Activated naive CD4-positive, alpha-beta T cell treated with anti-CD3 and anti-CD28 coated beads, Interleukin-2, amount 50 U/mL, for 72 hours (primary cell): ENCODE results near the gene LMNA. TPM values are rescaled to one million over a fixed set of nuclear protein-coding genes. Genes with fewer than 3 reads are reported as not detected.

ENCODE experiments used
- ATAC-seq, 2 donors: fragments of 150-1000 bp; cut with Tn5 transposase; 2 replicates each; pipeline ENCODE4 v1.10.0; 2021; ENCODE audit warnings: mild to moderate bottlenecking in 2 of 2, moderate library complexity in 2 of 2
- DNase-seq, 2 donors: peaks; one replicate each; pipeline ENCODE4 v3.0.0; 2021 to 2022; ENCODE audit warnings: low spot score in 2 of 2
- H3K27ac Mint-ChIP-seq, 2 donors: one replicate each; pipeline ENCODE4 v1.8.0; 2022; ENCODE audit warnings: mild to moderate bottlenecking in 2 of 2, mixed read lengths in 2 of 2
- H3K36me3 Mint-ChIP-seq, 2 donors: one replicate each; pipeline ENCODE4 v1.8.0; 2022; ENCODE audit warnings: mixed read lengths in 2 of 2
- H3K9me3 Mint-ChIP-seq, 2 donors: one replicate each; pipeline ENCODE4 v1.8.0; 2022; ENCODE audit warnings: mixed read lengths in 2 of 2
- total RNA-seq, 2 donors: library from RNA; stranded (reverse); gene quantifications; one replicate each; pipeline ENCODE4 v1.2.3, GENCODE V29; 2022

The LMNA gene
- total RNA-seq, 2 donors from 2014 or later = 116 to 147 TPM

DNA sequence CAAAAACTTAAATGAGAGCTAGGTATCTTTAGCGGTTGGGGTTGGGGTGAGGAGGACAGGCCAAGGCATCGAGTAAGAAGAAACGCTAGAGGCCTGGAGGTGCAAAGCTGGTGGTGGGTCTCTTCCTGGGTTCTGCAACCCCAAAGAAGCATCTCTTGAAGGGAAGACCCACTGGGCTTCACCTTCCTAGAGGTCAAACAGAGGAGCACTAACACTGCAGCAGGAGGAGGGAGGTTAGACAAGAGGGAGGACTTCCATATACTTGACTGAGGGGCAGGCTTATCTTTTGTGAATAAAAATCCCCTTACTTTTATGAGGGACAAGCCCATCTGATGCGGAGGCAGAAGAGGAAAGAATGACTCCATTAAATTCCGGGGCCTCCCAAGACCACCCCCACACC, 34.7 kb upstream of the LMNA start:
- H3K27ac Mint-ChIP-seq = no peak overlapping the region
- DNase-seq (no peak), ATAC-seq (no peak)
- H3K9me3 Mint-ChIP-seq = no peaks in the 10 kb centered on the region
- H3K36me3 Mint-ChIP-seq = no peaks in the 10 kb centered on the region

DNA sequence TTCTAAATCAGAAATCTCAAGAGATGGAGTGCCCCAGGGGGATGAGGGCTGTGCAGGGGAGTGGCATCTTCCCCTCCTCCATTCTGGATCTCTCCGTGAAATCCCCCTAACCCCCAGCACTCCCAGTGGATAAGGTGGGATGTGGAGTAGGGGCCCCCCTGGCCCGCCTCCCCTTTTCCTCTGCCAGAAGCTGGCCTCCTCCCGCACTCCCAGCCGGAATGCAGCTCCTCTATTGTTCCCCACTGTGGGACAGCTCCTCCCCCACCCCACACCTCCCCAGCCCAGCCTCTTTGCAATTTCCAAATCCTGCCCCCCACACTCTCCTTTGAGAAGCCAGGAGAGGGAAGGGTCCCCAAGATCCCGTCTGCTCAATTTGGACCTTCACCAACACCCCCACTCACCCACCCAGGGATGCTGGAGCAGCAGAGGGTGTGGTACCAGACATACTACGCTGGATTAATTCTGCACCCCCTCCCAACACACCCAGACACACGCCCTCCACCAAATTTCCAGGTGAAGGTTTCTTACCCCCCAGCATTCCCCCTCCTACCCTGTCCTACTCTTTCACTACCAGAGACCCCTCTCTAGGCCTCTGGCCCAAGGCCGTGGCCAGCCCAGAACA, 34.2 kb upstream of the LMNA start:
- H3K27ac Mint-ChIP-seq = no peak overlapping the region
- ATAC-seq = no peak
- H3K36me3 Mint-ChIP-seq = no peaks in the 10 kb centered on the region
- H3K9me3 Mint-ChIP-seq = no peaks in the 10 kb centered on the region
- no peak for DNase-seq

DNA sequence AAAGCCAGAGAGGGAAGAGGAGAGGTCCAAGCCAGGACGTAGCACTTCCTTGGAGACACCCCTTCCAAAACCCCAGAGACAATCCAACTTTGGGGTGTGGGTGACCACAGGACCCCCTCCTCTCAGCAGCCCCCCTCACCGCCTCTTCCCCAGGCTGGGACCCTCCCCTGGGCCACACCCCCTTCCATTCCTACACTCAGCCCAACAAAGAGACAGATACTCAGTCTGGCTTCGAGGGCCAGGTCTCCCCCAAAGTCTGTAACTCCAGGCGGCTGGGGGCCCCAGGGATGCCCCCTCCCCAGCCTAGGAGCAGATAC, 33.7 kb upstream of the LMNA start:
- no peak for DNase-seq
- H3K27ac Mint-ChIP-seq = no peak overlapping the region
- ATAC-seq = no peak
- H3K9me3 Mint-ChIP-seq = no peaks in the 10 kb centered on the region
- H3K36me3 Mint-ChIP-seq = no peaks in the 10 kb centered on the region

DNA sequence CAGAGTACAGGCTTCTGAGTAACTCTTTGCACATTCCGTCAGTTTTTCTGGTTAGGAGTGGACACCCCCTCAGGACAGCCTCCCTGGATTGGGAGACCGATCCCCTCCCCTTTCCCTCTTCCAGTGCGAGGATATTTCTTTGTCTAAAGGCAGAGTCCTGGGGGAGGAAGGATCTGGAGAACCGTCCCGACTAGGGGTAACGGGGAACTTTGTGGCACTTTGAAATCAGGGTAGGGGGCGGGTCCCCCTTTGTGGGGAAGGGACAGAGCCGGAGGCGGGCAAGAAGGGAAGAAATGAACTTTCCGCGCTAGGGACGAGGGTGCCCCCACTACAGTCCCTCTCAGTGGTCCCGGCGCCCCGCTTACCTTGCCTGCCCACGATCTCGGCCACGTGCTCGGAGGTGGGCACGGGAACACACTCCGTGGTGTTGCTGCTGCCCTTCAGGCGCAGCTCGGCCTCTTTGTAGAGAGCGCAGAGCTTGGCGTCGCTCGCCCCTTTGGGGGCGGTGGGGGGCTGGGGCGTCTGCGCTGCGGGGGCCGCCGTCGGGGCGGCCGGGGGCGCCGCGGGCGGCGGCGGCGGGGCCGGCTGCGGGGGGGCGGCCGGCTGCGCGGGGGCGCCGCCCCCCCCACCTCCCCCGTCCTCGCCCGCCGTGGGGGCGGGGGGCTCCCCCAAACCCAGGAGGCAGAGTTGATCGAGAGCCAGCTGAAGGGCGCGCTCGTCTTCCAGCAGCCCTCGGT, 33.2 kb upstream of the LMNA start:
- DNase-seq (no peak), ATAC-seq (no peak)
- Mint-ChIP-seq H3K36me3 (no peaks in the 10 kb centered on the region), H3K27ac (peak overlapping the region in 1 of 2 donors; percentile 50), H3K9me3 (no peaks in the 10 kb centered on the region)

DNA sequence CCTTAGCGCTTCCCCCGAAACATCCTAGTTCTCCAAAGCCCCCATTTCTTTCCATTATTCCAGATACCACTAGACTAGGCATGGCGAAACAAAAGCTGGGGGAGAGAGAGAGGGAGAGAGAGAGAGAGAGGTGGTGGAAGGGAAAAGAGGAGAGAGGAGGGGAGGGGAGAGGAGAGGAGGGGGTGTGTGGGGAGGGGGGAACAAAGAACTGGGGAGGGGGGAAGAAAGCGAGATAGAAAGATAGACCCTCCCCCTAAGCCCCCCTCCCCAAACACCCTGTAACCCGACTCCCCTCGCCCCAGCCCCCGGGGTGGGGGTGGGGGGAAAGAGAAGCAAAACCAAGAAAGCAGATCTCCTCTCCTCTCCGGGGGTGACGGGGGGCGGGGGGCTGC, 32.6 kb upstream of the LMNA start:
- ATAC-seq (no peak), DNase-seq (no peak)
- no peak overlapping the region for H3K27ac Mint-ChIP-seq
- H3K36me3 Mint-ChIP-seq = no peaks in the 10 kb centered on the region
- H3K9me3 Mint-ChIP-seq = no peaks in the 10 kb centered on the region

DNA sequence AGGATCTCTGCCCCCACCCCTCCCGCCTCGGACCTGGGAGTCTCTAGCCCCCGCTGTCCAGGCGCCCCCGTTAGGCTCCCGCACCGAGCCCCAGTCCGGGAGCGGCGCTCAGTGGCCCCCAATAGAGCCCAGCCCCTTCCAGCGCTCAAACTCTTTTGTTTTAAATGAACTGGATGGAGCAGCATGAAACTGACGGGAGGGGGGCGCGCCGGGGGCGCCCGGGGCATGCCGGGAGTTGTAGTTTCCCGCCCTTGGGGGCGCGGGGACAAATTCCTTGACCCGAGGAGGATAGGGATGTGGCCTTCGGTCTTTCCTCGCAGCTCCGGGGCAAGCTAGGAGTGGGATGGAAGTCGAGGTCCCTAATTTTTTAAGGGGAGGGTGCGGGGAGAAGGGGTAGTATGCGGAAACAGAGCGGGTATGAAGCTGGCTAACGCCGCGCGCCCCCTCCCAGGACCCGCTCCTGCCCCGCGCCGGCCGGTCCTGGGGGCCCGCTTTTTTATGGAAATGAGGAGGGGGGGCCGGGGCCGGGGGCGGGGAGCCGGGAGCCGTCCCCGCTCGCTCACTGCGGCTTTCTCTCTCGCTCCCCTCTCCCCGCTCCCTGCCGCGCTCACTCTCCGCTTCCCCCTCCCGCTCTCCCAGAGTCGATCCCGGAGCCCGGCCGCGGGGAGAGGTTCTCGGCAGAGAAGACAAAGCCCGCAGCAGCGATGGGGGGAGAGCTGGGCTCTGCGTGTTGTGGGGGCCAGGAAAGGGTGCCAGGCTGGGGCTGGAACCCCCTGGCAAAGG, 32.0 kb upstream of the LMNA start, which contains the start of gene MEX3A:
MEX3A (minus strand) TSS at position 157 of the 783 bp plus-strand sequence. CDS start 467 bp downstream, outside the sequence.
- no peak within 1 kb of the TSS for H3K27ac Mint-ChIP-seq
- ATAC-seq = peak; percentile 76 to 92
- DNase-seq = peak in 1 of 2 donors; percentile 69
- H3K36me3 Mint-ChIP-seq = no peaks in the 10 kb centered on the region
- H3K9me3 Mint-ChIP-seq = no peaks in the 10 kb centered on the region

DNA sequence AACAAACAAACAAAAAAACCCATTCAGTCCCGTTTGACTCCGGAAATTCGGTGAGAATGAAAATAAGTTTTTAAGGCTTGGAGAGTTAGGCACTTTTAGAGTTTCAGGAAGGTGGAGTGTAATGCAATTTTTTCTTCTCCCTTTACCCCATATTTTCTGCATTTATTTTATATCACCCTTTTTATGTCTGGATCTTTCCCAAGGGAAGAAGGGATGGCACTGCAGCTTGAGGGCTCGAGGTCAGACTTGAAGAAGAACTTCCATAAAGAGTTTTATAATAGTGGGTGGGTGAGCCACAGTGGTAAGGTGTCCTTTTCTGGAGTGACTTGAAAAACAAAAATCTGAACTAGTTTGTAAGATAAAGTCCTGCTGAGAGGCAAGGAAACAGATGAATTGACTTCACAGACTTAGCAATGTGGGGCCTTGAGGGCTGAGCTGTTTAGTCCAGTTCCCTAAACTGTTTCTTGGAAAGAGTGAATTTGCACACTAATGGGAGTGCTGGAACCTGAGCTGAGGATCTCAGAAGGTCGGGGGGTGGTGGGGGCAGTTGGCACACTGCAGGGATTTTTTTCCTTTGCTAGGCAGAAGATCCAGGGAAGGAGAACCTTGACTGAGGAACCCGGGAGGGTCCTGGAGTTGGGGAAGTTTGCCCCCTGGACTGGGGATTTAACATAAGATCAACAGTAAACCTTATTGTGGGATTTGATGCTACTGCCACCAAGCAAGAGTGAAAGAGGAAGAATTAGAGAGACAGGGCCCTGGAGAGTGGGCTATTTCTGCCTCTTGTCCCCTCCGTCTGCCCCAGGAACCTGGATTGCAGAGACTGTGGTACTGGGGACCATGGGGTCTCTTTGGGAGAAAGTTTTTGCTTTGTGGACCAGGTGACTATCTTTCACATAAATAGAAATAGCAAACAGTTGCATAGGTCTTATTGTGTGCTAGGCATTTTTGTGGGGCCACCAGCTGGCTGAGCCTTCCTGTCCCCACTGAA, 30.4 kb upstream of the LMNA start:
- DNase-seq (no peak), ATAC-seq (no peak)
- H3K27ac Mint-ChIP-seq = no peak overlapping the region
- no peaks in the 10 kb centered on the region for H3K36me3 Mint-ChIP-seq
- no peaks in the 10 kb centered on the region for H3K9me3 Mint-ChIP-seq

GRCh38 chr1:156086256-156086662, 28.3 kb upstream of the LMNA start:
- no peaks in the 10 kb centered on the region for H3K9me3 Mint-ChIP-seq
- no peak overlapping the region for H3K27ac Mint-ChIP-seq
- DNase-seq (no peak), ATAC-seq (no peak)
- H3K36me3 Mint-ChIP-seq = no peaks in the 10 kb centered on the region

DNA sequence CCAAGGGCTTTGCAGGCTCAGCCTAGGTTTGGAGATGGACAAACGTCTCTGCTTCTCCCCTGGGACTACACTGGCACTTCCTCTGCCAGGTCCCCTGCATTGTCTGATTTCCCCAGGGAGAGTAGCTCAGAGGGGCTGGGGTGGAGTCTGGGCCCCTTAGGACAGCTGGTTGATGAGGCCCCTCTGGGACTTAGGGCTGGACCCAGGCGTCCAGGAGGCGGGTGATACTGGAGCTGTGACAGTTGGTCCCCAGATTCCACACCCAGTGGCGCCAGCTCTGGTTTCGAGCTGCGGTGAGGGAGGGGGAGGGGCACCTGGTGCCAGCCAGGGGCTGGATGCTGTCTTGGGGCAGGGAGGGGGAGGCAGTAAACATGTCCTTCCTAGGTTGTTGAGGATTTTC, 24.8 kb upstream of the LMNA start:
- H3K36me3 Mint-ChIP-seq = no peaks in the 10 kb centered on the region
- no peak for ATAC-seq
- no peak overlapping the region for H3K27ac Mint-ChIP-seq
- no peaks in the 10 kb centered on the region for H3K9me3 Mint-ChIP-seq
- no peak for DNase-seq

DNA sequence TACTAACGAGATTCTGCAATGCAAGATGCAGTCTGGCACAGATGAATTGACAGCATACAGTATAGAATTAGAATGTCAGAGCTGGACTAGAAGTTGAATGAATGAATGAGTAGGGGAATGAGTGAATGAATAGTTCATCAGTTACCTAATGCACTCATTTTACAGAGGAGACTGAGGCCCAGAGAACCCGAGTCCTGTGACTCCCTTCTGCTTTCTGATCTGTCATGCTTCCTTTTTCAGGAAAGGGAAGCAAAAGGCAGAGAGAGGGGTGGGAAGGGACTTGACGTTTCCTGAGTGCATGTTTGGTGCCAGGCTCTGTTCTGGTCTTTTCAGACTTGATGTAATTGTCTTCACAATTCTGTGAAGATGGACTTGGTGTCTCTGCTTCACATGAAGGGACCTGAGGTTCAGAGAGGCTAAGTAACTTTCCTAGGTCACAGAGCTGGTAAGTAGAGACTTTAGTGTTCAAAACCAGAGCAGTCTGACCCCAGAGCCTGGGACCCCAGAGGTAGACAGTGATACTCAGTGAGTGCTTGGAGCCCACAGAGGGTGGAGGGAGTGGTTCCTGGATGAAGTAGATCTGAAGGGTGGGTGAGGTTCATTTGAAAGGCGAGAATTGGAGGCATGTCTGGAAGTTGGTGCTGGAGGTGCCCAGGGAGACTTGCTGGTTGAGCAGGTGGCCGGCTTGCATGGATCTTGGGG, 24.2 kb upstream of the LMNA start:
- H3K36me3 Mint-ChIP-seq = no peaks in the 10 kb centered on the region
- H3K27ac Mint-ChIP-seq = no peak overlapping the region
- H3K9me3 Mint-ChIP-seq = no peaks in the 10 kb centered on the region
- DNase-seq = no peak
- peak in 1 of 2 donors; percentile 53 for ATAC-seq

GRCh38 chr1:156090840-156091188, 23.7 kb upstream of the LMNA start:
- no peak overlapping the region for H3K27ac Mint-ChIP-seq
- ATAC-seq (peak; percentile 96 to 97), DNase-seq (peak; percentile 83 to 91)
- H3K36me3 Mint-ChIP-seq = no peaks in the 10 kb centered on the region
- H3K9me3 Mint-ChIP-seq = no peaks in the 10 kb centered on the region

GRCh38 chr1:156091610-156092009, 22.9 kb upstream of the LMNA start:
- ATAC-seq (no peak), DNase-seq (no peak)
- H3K9me3 Mint-ChIP-seq = no peaks in the 10 kb centered on the region
- H3K27ac Mint-ChIP-seq = no peak overlapping the region
- no peaks in the 10 kb centered on the region for H3K36me3 Mint-ChIP-seq

DNA sequence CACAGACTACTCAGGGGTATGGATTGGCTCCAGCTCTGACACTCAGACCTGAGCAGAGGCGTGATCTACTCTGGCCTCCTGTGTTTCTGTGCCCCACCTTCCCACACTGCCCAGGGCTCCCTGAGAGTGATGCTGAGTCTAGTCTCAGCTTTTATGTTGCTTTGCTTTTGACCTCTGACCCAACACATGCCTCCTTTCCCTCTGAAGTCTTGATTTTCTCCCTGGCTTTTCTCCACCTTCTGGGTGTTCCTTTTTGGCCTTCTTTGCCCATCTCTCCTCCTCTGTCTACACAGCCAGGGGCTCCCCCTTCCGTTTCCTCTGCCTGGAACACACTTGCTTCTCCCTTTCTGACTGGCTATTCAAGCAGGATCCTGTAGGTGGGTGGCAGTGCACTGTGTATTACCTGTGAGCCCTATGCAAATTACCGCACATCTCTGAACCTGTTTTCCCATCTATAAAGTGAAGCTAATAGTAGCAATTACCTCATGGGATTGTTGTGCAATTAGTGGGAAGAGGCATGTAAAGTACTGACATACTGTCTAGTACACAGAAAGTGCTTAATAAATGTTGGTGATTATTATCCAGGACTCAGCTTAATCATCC, 18.5 kb upstream of the LMNA start:
- ATAC-seq = peak in 1 of 2 donors; percentile 6

DNA sequence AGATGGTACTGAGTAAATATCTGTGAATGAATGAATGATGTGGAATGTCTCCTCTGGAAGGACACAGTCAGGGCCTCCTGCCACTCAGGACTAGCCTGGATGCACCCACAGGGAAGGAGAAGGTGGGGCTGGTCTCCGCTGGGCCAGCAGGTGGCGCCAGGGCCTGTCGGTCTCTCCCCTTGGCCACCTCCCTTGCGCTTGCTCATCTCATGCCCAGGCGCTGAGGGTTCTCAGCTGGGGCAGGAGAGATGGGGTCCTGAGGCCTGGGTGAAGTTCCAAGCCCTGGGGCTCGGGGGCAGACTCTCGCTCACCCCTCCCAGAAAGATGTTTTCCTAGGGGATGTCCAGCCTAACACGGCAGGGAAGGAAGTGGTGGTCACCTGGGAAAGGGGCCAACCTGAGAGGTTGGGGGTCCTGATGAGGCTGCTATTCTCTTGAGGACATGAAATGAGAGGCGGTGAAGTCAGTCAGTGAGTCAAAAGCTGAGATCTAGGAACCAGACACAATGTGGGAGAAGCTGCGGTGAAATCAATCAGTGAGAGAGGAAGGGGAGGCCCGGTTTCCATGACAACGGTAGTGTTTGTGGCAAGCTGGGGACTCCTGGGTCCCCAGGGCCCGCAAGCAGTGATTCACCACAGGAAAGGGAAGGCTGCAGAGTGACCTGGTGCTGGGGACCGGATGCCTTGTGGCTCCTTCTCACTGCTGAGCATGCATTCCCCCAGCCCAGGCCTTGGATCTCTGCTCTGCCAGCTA, 17.7 kb upstream of the LMNA start:
- DNase-seq (peak; percentile 91 to 97), ATAC-seq (peak; percentile 85 to 86)
- peaks cover 0 to 7% of the 10 kb centered on the region in 2 donors for H3K36me3 Mint-ChIP-seq
- H3K27ac Mint-ChIP-seq = peak overlapping the region; percentile 94 to 99
- no peaks in the 10 kb centered on the region for H3K9me3 Mint-ChIP-seq

More for the DNA sequence above, 18.5 kb upstream of the LMNA start:
- peak overlapping the region; percentile 94 to 99 for H3K27ac Mint-ChIP-seq
- peaks cover 0 to 7% of the 10 kb centered on the region in 2 donors for H3K36me3 Mint-ChIP-seq
- H3K9me3 Mint-ChIP-seq = no peaks in the 10 kb centered on the region
- no peak for DNase-seq
